Measurements from ENCODE around the gene PARP4.
"Not testable (repeated sequence)": the region's sequence is repeated elsewhere in the genome, so short reads cannot be mapped to it uniquely, and the experiment has no call there.

PARP4 gene

DNA sequence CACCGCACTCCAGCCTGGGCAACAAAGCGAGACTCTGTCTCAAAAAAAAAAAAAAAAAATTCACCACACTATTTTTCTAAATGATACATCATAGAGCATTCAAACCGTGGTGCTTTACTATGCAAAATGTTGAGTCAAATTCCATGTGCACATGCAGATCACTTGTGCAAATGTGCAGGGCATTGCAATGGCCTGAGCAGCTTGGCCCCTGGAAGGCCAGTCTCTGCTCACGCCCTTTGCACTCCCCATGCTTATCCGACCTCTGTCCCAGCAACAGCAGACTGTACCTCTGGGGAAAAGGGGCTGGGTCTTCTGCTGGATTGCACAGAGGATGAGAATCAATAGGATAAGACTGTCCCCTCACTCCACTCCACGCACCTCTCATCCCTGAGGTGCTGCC is 58.5 kb downstream of the PARP4 start:
- in situ Hi-C loops (cut with MboI; ENCODE audit: low sequenced_read_pairs): no loop called here

- in situ Hi-C loops (cut with MboI; ENCODE audit: low sequenced_read_pairs): no loop called here
Observed at GRCh38 chr13:24452044-24452443, 60.5 kb downstream of the PARP4 start.

DNA sequence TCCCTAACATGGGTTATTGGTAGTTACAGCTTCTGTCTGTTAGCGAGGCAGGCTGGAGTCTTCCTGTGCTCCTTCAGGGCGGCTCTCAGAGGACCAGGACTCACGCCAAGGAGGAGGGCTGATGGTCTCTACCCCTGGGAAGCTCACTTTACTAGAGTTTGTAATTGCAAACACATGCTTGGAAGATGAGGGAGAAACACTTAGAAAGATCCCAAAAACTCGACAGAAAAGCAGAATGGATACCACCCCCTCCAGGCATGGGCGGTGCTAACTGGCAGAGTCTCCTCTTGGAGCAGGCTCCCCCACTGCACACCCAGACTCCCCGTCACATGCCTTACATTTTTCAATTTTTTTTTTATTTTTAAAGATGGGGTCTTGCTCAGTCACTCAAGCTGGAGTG is 62.0 kb downstream of the PARP4 start:
- in situ Hi-C loops (cut with MboI; ENCODE audit: low sequenced_read_pairs): no loop called here

GRCh38 chr13:24444851-24445250 is 67.7 kb downstream of the PARP4 start:
- in situ Hi-C loops (cut with MboI; ENCODE audit: low sequenced_read_pairs): not testable (repeated sequence)

GRCh38 chr13:24443366-24443765 is 69.2 kb downstream of the PARP4 start:
- in situ Hi-C loops (cut with MboI; ENCODE audit: low sequenced_read_pairs): no loop called here

DNA sequence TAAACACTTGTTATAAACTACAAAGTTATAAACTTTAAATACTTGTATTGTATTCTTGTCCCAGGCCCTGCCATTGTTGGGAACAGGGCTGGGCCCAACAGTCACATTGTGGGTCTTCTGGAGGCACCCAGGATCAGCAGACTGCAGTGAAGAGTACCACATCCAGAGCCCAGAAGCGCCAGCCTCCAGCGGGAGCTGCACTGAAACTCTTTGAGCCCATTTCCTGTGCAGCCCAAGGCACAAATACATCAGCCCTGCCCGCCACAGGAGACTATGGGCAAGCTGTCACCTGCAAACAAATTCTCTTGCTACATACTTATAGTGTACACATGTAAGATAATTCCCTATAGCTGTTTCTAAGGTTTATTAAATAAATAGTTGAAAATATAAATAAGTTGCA is 86.5 kb downstream of the PARP4 start:
- in situ Hi-C loops (cut with MboI; ENCODE audit: low sequenced_read_pairs): not testable (repeated sequence)

DNA sequence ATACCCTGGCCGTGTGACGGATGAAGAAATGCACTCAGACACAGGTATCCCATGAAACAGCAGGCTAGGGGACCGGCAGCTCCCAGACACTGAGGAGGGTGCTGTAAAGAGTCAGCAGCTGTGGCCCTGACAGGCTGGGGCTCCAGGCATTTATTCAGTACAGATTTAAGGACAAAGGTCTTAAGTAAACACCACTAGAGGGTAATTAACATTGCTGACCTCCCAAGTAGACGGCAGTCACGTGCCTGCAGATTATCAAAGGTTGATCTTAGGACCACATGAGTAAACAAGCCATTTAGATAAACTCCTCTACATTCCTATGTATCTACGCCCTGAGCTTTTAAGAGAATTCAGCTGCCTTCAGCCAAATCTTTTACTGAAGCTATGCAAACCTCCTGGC is 92.9 kb downstream of the PARP4 start:
- in situ Hi-C loops (cut with MboI; ENCODE audit: low sequenced_read_pairs): not testable (repeated sequence)

DNA sequence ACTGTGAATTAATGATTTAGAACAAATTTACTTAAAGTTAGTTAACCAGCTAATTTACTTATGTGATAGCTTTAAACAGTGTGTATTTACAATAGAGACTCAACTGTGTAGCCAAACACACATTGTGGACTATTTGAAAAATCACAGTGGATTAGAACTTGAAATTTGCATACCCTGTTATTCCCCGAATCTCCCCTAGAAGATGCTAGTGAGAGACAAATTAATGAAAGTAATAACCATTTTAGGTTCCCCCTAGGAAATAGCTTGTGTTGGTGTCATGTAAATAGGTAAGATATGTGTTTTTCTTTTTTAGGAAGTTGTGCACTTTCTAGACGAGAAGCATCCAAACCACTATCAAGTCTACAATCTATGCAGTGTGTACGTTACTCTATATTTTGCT is 104.7 kb downstream of the PARP4 start:
- in situ Hi-C loops (cut with MboI; ENCODE audit: low sequenced_read_pairs): no loop called here

DNA sequence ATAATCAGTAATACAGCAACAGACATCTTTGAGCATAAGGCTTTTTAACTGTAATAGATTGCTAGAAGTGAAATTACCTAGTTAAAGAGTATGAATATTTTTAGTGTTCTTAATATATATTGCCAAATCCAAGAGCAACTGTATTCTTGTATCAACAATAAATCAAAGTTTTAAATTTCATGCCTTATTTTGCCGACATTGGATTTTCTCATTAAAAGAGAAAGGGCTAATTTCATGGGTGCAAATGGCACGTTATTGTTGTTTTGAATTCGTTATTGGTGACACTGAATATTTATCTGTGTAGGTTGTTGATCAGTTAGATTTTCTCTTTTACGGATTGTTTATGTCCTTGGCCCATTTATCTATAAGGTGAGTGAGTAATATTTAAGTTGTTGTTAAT is 106.1 kb downstream of the PARP4 start:
- in situ Hi-C loops (cut with MboI; ENCODE audit: low sequenced_read_pairs): no loop called here

DNA sequence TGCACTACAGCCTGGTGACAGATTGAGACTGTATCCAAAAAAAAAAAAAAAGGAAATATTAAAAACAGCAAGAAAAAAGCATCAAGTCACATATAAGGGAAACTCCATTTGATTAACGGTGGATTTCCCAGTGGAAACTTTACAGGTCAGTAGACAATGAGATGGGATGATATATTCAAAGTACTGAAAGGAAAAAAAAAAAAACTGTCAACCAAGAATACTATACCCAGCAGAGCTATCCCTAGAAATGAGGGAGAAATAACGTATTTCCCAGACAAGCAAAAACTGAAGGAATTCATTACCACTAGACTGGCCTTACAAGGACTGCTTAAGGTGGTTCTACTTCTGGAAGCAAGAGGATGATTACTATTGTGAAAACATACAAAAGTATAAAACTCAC is 115.8 kb downstream of the PARP4 start:
- in situ Hi-C loops (cut with MboI; ENCODE audit: low sequenced_read_pairs): no loop called here

DNA sequence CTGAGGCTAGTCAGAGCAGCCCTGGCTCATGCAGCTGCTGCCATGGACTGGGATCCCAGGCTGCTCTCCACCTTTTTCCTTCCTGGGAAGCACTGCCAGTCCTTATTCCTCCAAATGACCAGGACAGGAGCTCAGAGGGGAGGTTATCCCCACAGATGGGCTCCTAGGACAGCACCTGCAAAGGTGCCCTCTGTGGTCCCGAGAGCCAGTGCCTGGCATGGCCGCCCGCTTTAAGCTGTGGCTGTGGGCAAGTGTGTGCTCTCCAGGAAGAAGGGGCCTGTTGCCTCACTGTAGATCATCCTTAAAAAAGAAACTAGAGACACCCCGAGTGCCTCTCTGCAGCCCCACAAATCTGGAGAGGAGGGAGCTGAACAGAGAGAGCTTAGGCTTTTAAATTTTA is 119.6 kb downstream of the PARP4 start:
- in situ Hi-C loops (cut with MboI; ENCODE audit: low sequenced_read_pairs): no loop called here

DNA sequence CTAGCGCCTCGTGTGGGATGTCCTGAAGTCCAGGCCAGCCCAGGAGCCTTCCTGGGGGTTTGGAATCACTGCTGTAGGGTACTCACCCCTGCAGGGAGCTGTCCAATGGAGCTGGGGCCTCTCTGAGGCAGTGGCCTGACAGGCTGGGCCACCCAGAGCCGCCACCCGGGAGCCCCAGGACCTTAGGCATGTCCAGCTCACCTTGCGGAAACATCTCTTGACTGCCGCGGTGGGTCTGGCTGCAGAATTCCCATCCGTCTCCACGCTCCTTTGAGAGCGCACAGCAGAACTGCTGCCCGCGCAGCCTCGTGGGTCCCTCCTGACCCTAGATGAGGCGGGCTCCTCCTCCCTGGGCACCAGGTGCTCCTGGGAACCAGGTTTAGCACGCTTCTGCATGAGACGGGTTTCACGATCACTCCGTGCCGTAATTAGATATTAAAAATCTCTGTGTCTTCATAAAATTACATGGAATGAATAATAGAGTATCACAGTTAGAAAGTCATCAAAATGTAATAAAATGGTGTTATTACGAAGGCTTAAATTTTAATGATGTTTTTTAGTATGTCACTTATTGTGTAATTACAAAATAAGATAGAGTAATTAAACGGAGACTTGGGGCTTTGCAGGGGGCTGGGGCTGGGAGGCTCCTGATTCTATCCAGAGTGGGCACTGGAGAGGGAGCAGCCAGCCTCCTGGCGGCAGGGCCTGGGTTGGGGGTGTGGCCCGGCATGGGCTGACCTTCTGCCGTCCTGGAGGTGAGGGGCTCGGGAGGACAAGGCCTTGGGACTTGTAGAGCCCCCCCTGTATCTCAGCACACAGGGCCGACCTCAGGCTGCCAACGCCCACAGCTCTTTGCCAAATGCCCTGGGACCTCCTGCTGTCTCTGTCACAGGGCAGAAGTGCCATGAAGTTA is 120.6 kb downstream of the PARP4 start:
- in situ Hi-C loops (cut with MboI; ENCODE audit: low sequenced_read_pairs): not testable (repeated sequence)

DNA sequence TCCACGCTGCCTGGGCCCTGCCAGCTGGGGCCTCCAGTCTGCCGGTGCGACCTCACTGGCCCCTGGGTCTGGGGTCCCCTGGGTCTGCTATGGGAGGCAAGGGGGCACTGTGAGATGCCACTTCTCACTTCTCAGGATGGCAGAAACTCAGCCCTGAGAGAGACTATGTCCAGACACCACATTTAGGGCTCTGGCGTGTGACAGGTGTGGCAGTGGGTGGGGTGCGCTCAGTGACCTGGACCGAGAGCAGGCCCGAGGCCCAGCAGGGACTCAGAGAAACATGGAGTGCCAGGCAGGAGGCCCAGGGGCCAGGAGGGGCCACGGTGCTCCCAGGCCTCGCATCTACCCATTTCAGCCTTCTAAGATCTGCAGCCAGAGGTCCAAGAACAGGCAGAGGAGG is 121.8 kb downstream of the PARP4 start:
- in situ Hi-C loops (cut with MboI; ENCODE audit: low sequenced_read_pairs): not testable (repeated sequence)

GRCh38 chr13:24389506-24389905 is 123.1 kb downstream of the PARP4 start:
- in situ Hi-C loops (cut with MboI; ENCODE audit: low sequenced_read_pairs): no loop called here

- in situ Hi-C loops (cut with MboI; ENCODE audit: low sequenced_read_pairs): not testable (repeated sequence)
Observed at GRCh38 chr13:24388743-24389142, 123.8 kb downstream of the PARP4 start.

DNA sequence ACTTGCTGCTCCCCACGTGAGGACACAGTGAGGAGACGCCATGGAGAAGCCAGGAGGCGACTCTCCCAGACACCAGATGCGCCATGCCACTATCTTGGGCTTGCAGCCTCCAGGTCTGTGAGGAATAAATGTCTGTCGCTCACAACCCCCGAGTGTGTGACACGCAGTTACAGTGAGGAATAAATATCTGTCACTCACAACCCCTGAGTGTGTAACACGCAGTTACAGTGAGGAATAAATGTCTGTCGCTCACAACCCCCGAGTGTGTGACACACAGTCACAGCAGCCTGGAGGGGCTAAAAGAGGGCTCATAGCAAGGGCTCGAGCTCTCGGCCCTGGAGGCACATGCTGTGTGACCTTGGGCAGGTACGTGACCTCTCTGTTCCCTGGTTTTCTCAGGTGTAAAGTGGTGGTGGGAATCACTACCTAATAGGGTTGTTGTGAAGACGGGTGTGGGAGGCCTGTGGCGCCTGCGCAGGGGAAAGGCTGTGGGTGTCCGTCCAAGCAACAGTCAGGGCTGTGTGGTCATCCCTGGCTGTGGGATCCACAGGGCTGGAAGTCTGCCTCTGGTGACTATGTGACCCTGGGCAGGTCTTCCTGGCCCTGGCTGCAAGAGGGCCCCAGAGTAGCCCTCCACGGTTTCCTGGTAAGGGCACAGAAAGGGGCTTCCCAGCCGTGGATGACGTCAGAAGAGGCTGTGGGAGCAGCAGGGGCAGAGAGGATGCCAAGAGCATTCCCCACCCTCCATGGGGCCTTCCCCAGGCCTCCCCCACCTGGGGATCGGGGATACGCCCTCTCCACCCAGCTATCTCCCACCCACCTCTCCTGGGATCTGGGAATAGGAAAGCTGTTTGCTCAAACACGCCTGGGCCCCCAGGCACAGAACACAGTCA is 125.5 kb downstream of the PARP4 start:
- in situ Hi-C loops (cut with MboI; ENCODE audit: low sequenced_read_pairs): no loop called here

GRCh38 chr13:24385902-24386301 is 126.7 kb downstream of the PARP4 start:
- in situ Hi-C loops (cut with MboI; ENCODE audit: low sequenced_read_pairs): no loop called here

GRCh38 chr13:24384946-24385345 is 127.6 kb downstream of the PARP4 start:
- in situ Hi-C loops (cut with MboI; ENCODE audit: low sequenced_read_pairs): not testable (repeated sequence)

- in situ Hi-C loops (cut with MboI; ENCODE audit: low sequenced_read_pairs): not testable (repeated sequence)
Observed at GRCh38 chr13:24384091-24384490, 128.5 kb downstream of the PARP4 start.

DNA sequence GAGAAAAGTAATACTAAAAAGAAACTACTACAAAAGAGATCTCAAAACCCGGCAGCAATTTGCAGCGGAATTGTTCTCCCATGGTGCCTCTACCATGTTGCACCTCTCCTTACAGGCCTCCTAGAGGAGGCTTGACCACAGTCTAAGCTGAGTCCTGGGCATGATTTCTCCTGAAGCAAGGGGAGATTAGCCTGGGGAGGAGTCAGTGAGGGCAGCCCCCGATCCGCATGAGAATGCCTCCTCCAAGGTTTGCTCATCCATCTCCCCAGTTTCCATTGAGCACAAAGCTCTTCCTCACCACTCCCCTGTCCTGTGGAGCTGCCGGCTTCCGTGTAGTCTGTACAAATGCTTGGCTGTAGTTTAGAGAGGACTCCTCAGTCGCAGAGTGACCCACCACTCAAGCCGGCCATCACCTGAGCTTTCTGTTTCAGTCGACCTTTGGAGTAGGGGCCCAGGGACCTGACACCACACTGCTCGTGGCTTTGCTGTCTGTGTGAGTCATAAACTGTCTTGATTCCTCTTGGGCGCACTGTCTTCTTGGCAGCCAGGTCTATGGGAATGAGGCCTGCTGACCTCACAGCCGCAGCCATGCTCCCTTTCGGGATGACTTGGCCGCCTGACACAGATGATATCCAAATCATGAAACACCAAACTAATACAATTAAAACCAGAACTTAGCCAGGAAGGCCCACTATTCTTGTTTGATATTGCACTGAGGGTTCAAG is 130.9 kb downstream of the PARP4 start:
- in situ Hi-C loops (cut with MboI; ENCODE audit: low sequenced_read_pairs): no loop called here

GRCh38 chr13:24380881-24381280 is 131.7 kb downstream of the PARP4 start:
- in situ Hi-C loops (cut with MboI; ENCODE audit: low sequenced_read_pairs): not testable (repeated sequence)
